Smooth muscle cell (in vitro differentiated cells): ENCODE measurements around the gene KCTD16. TPM values are rescaled to one million over a fixed set of nuclear protein-coding genes. Genes with fewer than 3 reads are reported as not detected.

Source experiments
- DNase-seq: peaks from one replicate; lab custom pipeline; 2025; ENCODE audit not compliant: unreplicated experiment; lab: John Stamatoyannopoulos, UW
- H2AFZ ChIP-seq: fragments of 200-600 bp; sonication (generic); 2 replicates; pipeline ENCODE4 v1.6.0; 2016; ENCODE audit warnings: antibody characterized with exemption, low read depth, mild to moderate bottlenecking
- H3F3A ChIP-seq: fragments of 200-600 bp; sonication (generic); 2 replicates; pipeline ENCODE4 v1.6.0; 2017; ENCODE audit warnings: antibody characterized with exemption, low read depth
- H3K27ac ChIP-seq: fragments of 200-600 bp; sonication (generic); 2 replicates; pipeline ENCODE4 v1.5.1; 2016; ENCODE audit warnings: low read depth, mild to moderate bottlenecking
- H3K27me3 ChIP-seq: fragments of 200-600 bp; sonication (generic); 2 replicates; pipeline ENCODE4 v1.6.1; 2016; ENCODE audit warnings: low read depth, mild to moderate bottlenecking
- H3K36me3 ChIP-seq: fragments of 200-600 bp; sonication (generic); 2 replicates; pipeline ENCODE4 v1.5.1; 2016; ENCODE audit warnings: low read depth
- H3K4me1 ChIP-seq: fragments of 200-600 bp; sonication (generic); 2 replicates; pipeline ENCODE4 v1.5.1; 2016; ENCODE audit warnings: low read depth
- H3K4me2 ChIP-seq: fragments of 200-600 bp; sonication (generic); 2 replicates; pipeline ENCODE4 v1.6.0; 2016; ENCODE audit warnings: mild to moderate bottlenecking
- H3K4me3 ChIP-seq: fragments of 200-600 bp; sonication (generic); 2 replicates; pipeline ENCODE4 v1.5.1; 2016; ENCODE audit warnings: mild to moderate bottlenecking
- H3K79me2 ChIP-seq: fragments of 200-600 bp; sonication (generic); 2 replicates; pipeline ENCODE4 v1.6.0; 2016; ENCODE audit warnings: low read depth, mild to moderate bottlenecking
- H3K9ac ChIP-seq: fragments of 200-600 bp; sonication (generic); 2 replicates; pipeline ENCODE4 v1.6.0; 2016; ENCODE audit warnings: low read depth
- H3K9me3 ChIP-seq: fragments of 200-600 bp; sonication (generic); replicated peaks from 2 replicates; pipeline ENCODE4 v1.5.1; 2016; ENCODE audit warnings: low read depth
- H4K20me1 ChIP-seq: fragments of 200-600 bp; sonication (generic); 2 replicates; pipeline ENCODE4 v1.6.0; 2016; ENCODE audit warnings: low read depth
- WGBS: methylation state at CpG from one replicate; pipeline ENCODE4 v1.1.7; 2016; ENCODE audit warnings: low lambda C conversion rate; 5-methylcytosine and 5-hydroxymethylcytosine counted together
- polyA plus RNA-seq: library from polyadenylated mRNA; unstranded; fragments of >200 nt; fragmentation: Nextera tagmentation; extraction: Ambion mirVana; gene quantifications from 2 replicates; pipeline ENCODE4 v1.2.1, GENCODE V29; 2016
- total RNA-seq: library from RNA; depleted of rRNA; stranded (reverse); fragments of >200 nt; gene quantifications from 2 replicates; pipeline ENCODE4 v1.2.3, GENCODE V29; 2014
- TF ChIP-seq, protein P1 (sequence below): fragments of 200-600 bp; sonication (generic); IDR thresholded peaks from 2 replicates; pipeline ENCODE4 v1.5.1; 2017; ENCODE audit warnings: borderline replicate concordance, mild to moderate bottlenecking, antibody characterized with exemption; ENCODE audit not compliant: insufficient read depth, poor library complexity, severe bottlenecking

Gene KCTD16
- total and polyA plus RNA-seq, 2 experiments from 2014 or later: 1.6 to 11.1 TPM

DNA sequence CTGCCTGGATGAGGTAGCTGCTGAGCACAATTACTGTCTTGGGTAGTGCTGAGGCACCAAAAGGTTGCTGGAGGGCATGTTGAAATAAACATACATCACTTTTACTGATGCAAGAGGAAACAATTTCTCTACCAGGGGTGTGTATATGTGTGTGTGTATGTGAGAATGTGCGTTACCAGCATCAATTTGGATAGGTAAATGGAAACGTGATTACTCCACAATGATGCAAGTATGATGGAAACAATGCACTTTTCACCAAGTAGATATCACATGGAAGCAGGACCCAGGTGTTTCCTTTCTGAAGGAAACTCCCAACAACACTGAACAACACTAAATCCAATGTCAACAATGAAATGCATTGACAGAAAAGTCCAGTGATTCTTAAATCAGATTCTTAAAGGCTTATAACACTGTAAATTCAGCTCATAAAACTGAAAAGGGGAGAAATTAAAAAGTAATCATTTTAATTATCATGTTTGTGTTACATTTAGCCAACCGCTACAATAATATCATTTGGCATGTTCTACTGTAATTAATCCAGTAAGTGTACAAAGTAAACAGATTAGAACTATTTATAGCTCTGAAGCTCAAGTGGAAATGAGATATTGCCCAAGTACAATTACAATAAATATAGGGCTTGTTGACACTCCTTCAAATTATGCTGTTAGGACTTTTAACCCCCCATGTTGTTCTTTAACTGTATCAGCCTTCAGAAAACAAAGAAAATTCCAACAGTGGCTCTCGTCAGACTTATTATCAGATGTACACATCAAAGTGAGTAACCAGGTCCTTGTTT is 25.5 kb upstream of the KCTD16 start:
- H3K4me3 ChIP-seq: no peak overlapping the region
- H2AFZ ChIP-seq: no peak overlapping the region
- no peaks in the 10 kb centered on the region for H3K9me3 ChIP-seq
- peaks cover 4% of the 10 kb centered on the region for H3F3A ChIP-seq
- H3K36me3 ChIP-seq: no peaks in the 10 kb centered on the region
- peaks cover 9% of the 10 kb centered on the region for H3K4me1 ChIP-seq
- H3K4me2 ChIP-seq: no peak overlapping the region
- no peak overlapping the region for H3K9ac ChIP-seq
- no peak for DNase-seq
- H3K27me3 ChIP-seq: no peaks in the 10 kb centered on the region
- H4K20me1 ChIP-seq: no peaks in the 10 kb centered on the region
- 81% methylated on average over 4 of the region's 4 CpGs for WGBS
- H3K79me2 ChIP-seq: no peaks in the 10 kb centered on the region
- H3K27ac ChIP-seq: no peak overlapping the region
- TF ChIP-seq, protein P1, sequence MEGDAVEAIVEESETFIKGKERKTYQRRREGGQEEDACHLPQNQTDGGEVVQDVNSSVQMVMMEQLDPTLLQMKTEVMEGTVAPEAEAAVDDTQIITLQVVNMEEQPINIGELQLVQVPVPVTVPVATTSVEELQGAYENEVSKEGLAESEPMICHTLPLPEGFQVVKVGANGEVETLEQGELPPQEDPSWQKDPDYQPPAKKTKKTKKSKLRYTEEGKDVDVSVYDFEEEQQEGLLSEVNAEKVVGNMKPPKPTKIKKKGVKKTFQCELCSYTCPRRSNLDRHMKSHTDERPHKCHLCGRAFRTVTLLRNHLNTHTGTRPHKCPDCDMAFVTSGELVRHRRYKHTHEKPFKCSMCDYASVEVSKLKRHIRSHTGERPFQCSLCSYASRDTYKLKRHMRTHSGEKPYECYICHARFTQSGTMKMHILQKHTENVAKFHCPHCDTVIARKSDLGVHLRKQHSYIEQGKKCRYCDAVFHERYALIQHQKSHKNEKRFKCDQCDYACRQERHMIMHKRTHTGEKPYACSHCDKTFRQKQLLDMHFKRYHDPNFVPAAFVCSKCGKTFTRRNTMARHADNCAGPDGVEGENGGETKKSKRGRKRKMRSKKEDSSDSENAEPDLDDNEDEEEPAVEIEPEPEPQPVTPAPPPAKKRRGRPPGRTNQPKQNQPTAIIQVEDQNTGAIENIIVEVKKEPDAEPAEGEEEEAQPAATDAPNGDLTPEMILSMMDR: no peak

DNA sequence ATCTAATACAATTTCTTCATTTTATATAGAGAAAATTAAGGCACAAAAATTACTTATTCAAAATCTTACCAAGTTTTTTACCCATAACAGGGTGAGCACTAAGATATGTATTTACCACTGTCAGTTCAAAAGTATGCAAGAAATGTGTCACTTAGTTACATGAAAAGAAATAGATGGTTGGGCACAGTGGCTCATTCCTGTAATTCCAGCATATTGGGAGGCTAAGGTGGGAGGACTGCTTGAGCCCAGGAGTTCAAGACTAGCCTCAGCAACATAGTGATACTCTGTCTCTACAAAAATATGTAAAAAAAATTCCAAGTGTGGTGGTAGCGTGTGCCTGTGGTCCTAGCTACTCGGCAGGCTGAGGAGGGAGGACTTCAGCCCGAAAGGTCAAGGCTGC is 19.6 kb upstream of the KCTD16 start:
- H3K36me3 ChIP-seq: no peaks in the 10 kb centered on the region
- H4K20me1 ChIP-seq: no peaks in the 10 kb centered on the region
- H3K27me3 ChIP-seq: no peaks in the 10 kb centered on the region
- no peak for DNase-seq
- H3K9ac ChIP-seq: no peak overlapping the region
- TF ChIP-seq, protein P1: no peak
- H3K79me2 ChIP-seq: no peaks in the 10 kb centered on the region
- H3K27ac ChIP-seq: no peak overlapping the region
- 90% methylated on average over 3 of the region's 3 CpGs for WGBS
- H3K4me3 ChIP-seq: no peak overlapping the region
- H3K4me2 ChIP-seq: no peak overlapping the region
- H3F3A ChIP-seq: no peaks in the 10 kb centered on the region
- peaks cover 8% of the 10 kb centered on the region for H3K4me1 ChIP-seq
- H2AFZ ChIP-seq: no peak overlapping the region
- no peaks in the 10 kb centered on the region for H3K9me3 ChIP-seq

DNA sequence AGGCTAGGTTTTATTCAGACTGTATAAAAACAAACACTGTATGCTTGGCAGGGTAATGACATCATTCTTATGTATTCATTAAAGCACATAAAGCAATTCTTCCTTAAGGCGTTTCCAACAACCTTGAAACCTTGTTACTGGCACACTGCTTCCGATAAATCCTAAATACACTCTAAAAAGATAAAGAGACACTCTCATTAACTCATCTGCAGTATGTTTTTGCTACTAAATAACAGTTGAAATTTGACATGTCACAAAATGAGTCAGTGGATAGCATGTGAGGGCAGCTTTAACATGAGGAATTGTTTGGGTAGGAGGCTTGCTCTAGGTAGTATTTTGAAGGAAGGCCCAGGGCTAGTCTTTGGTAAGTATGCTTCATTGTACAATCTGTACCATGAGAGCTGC is 13.9 kb upstream of the KCTD16 start:
- Histone ChIP-seq H3K4me2 (no peak overlapping the region), H3K27ac (peak overlapping the region; percentile 10), H3K79me2 (no peaks in the 10 kb centered on the region), H4K20me1 (peaks cover 36% of the 10 kb centered on the region), H3K4me3 (no peak overlapping the region), H3F3A (no peaks in the 10 kb centered on the region), H3K4me1 (no peaks in the 10 kb centered on the region), H3K9ac (no peak overlapping the region), H3K9me3 (no peaks in the 10 kb centered on the region), H2AFZ (no peak overlapping the region), H3K36me3 (peaks cover 20% of the 10 kb centered on the region), H3K27me3 (no peaks in the 10 kb centered on the region)
- TF ChIP-seq, protein P1: no peak
- WGBS: 84% methylated on average over 2 of the region's 2 CpGs
- no peak for DNase-seq

DNA sequence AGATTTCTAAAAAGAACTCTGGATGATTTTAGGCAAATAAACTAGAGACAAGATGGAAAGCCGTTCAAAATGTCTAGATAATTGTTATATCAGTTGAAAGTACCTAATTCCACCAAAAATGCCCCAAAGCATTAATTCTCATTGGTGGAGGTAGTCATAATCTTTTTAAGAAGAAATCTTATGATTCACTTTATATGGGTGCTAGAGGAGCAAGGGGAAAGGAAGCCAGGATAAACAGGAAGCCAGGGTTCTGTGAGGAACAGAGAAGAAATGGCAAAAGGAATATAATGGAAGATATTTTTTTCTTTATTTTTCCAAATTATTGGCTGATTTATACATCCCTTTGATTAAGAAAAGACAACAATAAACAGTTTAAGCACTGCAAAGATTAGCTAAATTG is 8.0 kb upstream of the KCTD16 start:
- no peaks in the 10 kb centered on the region for H3K9me3 ChIP-seq
- no peak overlapping the region for H3K4me3 ChIP-seq
- no peaks in the 10 kb centered on the region for H3K27me3 ChIP-seq
- H2AFZ ChIP-seq: no peak overlapping the region
- no peak overlapping the region for H3K9ac ChIP-seq
- H4K20me1 ChIP-seq: peaks cover 87% of the 10 kb centered on the region
- peaks cover 59% of the 10 kb centered on the region for H3K36me3 ChIP-seq
- H3F3A ChIP-seq: peaks cover 3% of the 10 kb centered on the region
- TF ChIP-seq, protein P1: no peak
- no peak overlapping the region for H3K27ac ChIP-seq
- peaks cover 8% of the 10 kb centered on the region for H3K4me1 ChIP-seq
- peaks cover 46% of the 10 kb centered on the region for H3K79me2 ChIP-seq
- WGBS: 97% methylated on average over 1 of the region's 1 CpG
- H3K4me2 ChIP-seq: no peak overlapping the region
- no peak for DNase-seq
